HTR-8/SVneo (cell line): Measurements from ENCODE around the gene AIM2.
"Not testable (repeated sequence)": the region's sequence is repeated elsewhere in the genome, so short reads cannot be mapped to it uniquely, and the experiment has no call there.

Experiments used
- DNase-seq: peaks from one replicate; pipeline ENCODE4 v3.0.0; 2011; ENCODE audit warnings: low spot score, mixed read lengths; ENCODE audit not compliant: insufficient read length
- FAIRE-seq: peaks from 2 replicates; lab custom pipeline; 2011; peaks lifted over from hg19 to GRCh38; lab: Jason Lieb, UNC

The AIM2 gene, protein sequence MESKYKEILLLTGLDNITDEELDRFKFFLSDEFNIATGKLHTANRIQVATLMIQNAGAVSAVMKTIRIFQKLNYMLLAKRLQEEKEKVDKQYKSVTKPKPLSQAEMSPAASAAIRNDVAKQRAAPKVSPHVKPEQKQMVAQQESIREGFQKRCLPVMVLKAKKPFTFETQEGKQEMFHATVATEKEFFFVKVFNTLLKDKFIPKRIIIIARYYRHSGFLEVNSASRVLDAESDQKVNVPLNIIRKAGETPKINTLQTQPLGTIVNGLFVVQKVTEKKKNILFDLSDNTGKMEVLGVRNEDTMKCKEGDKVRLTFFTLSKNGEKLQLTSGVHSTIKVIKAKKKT

DNA sequence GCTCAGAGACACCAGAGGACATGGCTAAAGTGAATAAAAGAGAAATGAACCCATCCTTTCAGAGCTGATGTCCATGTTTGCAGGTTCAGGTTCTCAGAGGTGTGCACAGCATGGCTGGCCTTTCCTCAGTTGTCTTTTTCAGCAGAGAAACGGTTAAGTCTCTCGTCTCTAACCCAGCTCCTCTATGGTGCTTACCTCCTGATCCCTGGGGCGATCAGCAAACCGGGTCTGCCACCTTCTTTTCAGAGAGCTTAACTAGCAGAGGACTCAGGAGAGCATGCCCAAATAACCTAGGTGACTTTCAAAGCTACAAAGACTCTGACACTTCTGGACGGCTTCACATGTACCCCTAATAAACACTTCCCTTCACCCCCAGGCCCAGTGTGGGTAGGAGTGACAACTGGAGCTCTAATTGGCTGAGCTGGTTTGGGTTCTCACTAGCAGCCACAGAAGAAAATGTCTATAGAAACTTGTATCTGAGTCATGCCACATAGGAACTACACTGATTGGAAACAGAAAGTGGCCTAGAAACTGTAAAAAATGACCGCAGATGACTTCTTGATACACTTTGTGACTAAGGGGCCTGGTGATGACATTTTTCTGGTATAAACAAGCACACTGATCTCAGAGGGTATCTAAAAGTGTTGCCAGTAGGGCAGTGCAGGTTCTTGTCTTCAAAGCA, at the start of gene AIM2:
Gene AIM2, minus strand, starts transcription at position 329 of the 682 bp plus-strand sequence. CDS start 3,267 bp downstream, outside the sequence.
- FAIRE-seq (no peak), DNase-seq (no peak)

DNA sequence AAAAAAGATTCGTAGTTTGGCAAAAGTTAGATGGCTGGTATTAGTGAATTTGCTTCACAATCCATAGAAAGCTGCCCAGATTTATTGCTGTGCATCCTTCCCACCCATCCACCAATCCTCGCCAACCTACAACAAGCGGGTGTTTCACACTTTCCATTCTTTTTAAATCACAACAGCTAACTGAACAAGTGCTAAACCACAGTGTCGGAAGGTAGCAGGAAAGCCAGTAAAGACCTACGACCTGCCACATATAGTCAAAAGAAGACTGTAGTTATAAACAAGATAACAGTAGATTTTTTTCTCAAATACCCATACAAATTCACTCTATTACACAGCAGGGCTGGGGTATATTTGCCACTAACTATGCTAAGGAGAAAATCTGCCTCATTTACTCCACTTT, 47.0 kb upstream of the AIM2 start:
- FAIRE-seq = no peak
- no peak for DNase-seq

DNA sequence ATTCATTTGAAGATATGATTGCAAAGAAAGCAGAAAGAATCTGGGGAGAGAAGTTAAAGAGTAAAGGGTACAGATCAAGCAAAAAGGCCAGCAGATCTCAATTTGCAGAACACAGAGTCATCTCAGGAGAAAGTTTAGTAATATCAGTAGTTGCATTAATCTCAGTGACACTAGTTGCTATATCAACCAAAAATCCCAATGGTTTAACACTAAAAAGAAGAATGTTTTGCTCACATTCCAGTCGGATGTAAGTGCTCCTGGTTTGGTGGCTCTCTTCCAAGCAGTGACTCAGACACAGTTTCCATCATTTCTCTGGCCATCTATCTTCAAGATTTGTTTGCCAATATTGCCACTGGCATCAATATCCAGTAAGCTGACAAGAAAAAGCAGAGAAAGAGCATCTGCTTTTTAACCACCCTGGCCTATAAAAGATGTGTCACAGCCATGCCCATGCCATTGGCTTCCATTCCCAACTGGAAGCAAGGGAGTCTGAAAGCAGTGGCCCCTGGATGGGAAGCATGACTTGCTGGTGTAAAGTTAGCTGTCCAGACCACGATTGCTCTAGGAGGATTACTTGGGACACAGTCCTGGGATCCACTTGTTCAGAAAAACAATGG, 45.5 kb upstream of the AIM2 start:
- peak; percentile 1 for DNase-seq
- no peak for FAIRE-seq

DNA sequence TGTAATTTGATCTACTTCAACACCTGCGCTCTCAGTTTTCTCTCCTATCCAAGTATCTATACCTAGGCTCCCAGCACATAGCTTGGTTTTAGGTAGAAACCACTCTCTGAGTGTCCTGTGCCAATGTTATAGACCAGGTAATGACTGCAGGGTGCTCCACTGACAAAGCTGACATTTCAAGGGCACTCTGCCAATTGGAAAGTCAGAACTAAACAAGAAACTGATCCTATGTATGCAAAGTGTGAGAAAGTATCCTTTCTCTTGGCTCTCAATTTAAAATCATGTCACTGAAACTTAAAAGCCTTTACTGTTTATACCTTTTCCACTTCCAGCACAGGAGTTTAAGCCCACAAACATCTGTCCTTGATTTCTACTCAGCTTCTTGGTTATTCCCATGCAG, 45.0 kb upstream of the AIM2 start:
- no peak for DNase-seq
- FAIRE-seq = no peak

DNA sequence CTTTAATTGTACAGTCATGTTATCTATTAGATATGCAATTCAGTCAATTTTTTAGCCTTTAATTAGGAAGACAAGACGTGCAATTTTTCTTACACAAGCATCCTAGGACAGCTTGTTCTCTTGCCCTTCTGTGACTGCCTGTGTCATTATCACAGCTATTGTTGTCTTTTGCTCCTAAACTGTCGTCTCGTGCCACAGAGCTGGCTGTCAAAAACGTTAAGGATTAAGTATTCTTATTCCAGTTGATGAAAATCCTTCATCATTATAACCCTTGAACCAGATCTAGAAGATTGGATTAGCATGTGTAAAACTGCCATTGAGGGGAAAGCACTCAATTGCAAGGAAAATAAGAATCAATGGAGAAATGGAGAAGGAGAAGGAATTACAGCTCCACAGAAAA, 43.8 kb upstream of the AIM2 start:
- DNase-seq (no peak), FAIRE-seq (no peak)

DNA sequence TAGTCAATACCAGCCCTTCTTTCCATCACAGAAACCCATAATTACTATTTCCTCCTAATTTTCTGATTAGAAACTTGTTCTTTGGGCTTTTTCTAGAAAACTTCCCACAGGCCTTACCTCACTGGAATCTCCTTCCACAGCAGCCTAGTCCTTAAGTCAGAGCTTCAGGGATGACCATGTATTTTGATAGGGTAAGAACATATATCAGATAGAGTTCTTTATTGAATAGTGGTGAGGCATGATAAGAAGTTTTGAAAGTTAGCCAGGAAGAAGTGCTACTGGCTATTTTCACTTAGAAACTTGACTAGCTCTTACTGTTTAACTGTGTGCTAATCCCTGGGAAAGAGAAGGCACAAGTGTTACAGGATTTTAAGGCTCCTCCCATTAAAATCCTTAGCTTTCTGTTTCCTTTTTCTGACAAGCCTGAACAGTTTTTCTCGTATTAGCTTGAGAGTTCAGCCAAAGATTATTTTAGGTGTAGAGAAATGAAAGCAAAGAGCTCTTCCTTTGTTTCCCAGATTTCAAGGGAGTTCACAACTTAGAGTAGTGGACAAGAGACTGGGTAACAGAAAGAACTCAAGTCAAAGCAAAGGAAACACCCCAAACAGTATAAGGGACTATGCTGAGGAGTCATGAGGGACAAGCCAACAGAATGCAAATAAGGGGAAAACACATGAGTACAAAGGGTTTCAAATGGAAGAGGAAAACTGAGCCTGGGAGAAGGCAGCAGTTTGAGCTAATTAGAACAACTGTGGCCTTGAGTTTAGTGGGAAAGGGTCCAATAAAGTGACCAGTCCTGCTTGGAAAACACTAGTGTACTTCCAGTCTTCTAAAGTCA, 37.2 kb upstream of the AIM2 start:
- DNase-seq (no peak), FAIRE-seq (no peak)

DNA sequence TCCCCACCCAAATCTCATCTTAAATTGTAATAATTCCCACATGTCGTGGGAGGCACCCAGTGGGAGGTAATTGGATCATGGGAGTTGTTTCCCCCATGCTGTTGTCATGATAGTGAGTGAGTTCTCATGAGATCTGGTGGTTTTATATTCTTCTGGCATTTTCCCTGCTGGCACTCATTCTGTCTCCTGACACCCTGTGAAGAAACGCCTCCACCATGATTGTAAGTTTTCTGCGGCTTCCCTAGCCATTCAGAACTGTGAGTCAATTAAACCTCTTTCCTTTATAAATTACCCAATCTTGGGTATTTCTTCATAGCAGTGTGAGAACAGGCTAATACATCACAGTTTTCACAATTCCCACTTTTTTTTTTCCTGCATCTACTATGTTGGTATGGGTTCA, 26.5 kb upstream of the AIM2 start:
- FAIRE-seq, DNase-seq: not testable (repeated sequence)

DNA sequence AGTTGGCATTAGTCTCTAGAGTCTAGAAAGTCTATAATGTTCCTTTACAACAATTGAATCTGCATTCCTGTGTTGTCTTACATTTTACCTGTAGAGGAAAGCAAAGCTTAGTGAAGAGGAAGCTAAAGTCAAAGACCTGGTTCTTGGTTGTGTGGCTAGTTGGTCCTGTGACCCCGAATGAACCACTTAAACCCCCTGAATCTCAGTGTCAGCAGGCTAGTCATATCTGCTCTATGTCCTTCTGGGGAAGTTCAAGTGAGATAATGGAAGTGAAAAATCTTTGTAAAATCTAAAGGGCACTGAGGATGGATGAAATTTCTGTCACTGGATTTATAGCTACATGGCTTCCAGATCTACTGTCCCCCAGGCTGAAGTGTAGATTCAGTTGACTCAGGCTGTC, 24.0 kb upstream of the AIM2 start:
- DNase-seq (no peak), FAIRE-seq (no peak)

DNA sequence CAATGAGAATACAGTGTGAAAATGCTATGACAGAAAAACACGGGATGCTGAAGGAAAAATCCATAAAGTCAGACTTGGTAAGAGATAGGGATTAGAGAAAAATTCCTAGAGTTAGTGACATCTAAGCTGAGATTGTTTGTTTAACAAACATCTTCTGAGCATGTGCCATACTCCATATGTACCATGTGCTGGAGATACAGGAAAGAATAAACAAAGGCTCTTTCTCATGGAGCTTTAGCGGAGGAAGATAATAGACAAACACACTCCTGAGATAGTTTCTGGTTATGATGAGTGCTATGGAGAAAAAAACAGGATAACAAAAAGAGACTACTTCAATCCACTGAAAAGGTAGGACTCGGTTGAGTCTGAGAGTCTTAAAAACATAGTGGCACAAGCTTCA, 22.0 kb upstream of the AIM2 start:
- no peak for DNase-seq
- no peak for FAIRE-seq

DNA sequence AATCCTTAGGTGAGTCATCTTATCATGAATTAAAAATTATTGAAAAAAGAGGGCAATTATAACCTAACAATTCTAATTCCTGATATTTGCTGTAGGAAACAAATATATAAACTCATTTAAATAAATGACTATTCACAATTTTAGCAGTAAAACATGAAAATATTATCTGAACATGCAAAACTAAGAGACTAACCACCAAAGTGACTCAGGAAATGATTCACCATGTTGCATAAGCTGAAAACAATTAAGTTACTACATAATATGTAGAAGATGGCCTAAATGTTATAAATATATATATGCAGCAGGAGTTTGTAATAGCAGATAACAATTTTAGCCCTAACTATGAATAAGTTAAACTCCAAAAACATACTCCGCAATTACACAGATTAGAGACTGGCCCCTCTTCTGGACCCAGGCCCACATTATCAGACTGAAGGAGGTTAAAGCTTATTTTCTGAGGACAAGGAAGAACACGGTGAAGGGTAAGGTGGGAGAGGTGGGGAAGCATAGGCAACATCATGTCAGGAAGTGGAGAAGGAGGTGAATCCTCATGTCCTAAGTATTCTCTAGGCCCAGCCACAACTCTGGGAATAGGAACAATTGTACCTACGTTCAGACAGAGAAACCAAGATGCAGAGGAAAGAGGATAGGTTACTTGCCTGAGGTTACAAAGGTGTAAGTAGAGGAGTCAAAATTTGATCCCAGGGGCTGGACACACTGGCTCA, 15.6 kb upstream of the AIM2 start:
- DNase-seq (no peak), FAIRE-seq (no peak)

DNA sequence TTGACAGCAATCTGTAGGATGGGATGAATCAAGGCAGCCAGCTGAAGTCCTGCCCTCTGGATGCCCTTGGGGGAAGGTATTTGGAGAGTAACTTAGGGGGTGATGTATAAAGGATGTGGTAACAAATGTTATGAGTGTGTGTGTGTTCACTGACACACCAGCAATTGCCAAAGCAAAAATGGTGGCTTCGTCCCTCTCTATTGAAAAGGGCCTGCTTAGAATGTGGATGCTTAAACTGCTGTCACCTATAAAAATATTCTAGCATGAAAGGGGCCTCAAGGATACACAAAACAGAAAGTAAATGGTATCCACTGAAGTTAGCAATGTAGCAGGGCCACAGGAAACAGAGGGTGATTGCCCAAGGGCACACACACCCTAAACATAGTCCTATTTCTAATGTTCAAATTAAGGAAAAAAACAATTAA, 15.1 kb upstream of the AIM2 start:
- no peak for DNase-seq
- no peak for FAIRE-seq

DNA sequence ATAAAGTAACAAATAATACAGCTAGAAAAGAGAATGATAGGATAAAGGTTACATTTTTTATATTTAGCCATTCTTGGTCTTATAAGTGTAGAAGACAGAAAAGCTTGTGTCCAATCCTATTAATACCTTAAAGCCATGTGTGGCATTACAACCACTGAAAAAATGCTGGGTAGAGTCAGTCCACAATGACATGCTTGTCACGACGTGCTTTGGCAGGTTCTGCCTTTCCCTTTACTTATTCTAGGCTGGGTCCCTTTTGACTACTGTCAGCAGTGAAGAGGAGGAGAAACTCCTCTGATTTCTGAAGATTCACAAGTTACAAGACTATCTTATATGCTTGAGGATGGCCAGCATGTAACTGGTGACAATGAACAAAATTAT, 14.6 kb upstream of the AIM2 start:
- no peak for FAIRE-seq
- DNase-seq = no peak

DNA sequence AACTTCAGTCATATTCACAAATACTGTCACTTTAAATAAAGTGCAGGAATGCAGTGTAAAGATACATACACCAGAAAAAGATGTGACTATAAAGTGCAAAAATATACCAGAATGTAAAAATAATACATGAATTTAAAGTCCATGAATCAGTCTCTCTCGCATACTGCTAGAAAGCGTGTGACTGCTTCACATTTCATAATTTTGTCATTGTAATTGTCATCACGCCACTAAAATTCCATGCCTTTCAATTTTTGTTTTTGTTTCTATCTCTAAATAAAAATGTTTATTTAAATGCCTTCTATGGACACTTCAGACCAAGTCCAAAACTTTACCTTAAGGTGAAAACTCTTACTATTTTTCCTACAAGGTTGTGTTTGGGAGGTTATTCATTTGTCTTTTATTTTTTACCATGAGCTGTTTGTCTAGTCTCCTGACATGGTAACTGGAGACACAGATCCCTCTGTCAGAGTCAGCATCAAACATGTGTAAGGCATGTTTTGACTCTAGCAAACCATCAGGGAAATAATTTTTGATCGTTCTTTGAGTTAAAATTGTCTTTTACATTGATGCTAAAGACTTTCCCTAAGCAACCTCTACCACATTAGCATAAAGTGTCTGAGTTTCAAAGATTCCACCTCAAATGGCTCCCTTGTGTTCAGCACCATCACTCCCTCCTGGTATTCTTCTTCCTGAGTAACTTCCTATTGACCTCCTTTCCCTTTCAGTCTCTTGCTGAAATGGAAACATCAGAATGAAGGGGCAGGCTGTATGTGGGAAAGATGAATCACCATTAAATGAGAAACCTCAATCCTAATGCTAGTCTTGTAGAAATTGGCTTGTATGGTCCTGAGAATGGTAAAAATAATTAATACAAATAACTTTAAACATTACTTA, 14.0 kb upstream of the AIM2 start:
- FAIRE-seq = no peak

DNA sequence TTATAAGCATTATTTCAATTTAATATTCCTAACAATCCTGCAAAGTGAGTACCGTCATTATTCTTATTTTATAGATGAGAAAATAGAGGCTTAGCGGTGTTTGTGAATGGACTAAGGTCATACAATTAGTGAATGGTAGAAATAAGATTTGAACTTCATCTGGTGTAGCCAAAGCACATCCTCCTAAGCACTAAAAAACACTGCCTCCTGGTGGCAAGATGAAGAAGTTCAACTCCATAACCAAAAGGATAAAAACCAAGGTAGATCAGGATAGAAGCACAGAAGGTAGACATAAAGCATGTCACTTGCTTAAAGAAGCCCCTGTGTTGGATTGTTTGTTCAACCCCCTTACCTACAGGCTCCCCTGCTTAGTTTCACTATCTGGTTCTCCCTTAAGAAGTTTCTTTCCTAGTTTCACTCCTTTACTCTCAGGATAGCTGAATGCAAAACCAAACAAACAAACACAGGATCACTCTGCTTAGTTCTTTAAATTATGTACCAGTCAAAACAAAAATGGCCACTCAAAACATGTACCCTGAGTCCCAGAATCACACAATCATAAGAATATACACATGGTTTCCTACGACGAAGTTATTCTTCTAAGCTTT, 12.7 kb upstream of the AIM2 start:
- FAIRE-seq (no peak), DNase-seq (no peak)

More for the DNA sequence above, 14.0 kb upstream of the AIM2 start:
- no peak for DNase-seq

DNA sequence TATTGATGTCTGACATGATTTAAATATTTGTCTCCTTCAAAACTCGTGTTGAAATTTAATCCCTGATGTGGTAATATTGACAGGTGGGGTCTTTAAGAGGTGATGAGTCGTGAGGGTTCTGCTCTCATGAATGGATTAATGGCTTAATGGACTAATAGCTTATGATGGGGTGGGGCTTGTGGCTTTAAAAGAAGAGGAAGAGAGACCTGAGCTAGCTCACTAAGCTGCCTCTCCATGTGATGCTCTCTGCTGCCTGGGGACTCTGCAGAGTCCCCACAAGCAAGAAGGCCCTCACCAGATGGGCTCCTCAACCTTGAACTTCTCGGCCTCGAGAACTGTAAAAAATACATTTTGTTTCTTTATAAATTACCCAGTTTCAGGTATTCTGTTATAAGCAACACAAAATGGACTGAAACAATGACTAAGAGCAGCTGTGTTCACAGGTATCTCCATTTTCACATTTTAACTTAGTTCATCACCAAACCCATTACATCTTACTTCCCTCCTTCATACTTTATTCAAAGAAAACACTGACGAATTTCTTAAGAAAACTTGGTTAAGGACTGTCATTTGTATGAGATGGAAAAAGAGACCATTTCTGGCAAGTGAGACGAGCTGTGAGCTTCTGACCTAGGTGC, 12.1 kb upstream of the AIM2 start:
- FAIRE-seq (no peak), DNase-seq (no peak)

DNA sequence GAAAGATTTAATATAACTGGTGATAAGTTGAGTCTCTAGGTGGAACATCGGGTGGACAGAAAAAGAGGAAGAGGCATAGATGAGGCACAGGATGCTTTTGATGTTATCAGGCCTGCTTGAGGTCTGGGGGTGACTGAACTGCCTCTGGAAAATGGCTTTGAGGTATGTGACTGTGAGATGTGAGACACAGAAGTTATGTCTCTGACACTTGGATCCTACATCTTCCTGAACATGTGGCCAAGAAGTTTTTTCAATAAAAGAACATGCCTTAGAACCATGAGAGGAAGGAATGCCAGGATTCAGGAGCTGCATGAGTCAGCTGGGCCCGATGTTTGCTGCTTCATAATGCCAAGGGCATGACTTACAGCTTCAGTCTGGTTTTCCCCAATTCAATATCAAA, 11.5 kb upstream of the AIM2 start:
- FAIRE-seq (no peak), DNase-seq (no peak)

DNA sequence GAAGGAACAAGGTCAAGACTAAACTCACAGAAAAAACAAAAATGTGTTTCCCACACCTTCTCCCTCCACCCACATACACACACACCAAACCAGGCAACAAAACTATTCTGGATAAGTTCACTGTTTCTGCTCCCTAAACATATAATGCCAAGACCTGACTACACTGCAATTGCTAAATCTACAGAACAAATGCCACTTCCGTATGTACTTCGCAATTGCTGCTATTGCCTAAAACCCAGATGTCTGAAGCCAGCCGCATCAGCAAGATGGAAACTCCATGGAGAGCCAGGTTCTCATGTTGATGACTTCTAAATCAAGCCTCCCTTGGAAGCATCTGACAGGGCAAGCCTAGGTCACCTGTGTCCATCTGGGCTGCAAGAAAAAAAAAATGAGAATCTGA, 8.3 kb upstream of the AIM2 start:
- DNase-seq = no peak
- FAIRE-seq = no peak

DNA sequence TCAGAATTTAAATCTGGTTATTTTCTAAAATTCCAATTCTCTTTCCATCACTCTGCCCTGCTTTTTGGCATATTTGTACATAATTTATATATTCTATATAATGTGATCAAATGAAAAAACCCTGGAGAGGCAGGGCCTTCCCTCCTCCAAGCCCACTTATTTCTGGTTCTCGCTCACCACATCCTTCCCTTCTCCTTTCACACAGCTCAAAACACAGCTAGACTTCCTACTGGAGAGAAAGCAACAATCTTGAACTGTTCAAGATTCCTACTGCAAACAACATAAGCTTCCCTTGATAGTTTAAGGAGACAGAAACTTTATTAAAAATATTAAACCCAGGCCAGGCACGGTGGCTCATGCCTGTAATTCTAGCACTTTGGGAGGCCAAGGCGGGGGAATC, 7.6 kb upstream of the AIM2 start:
- DNase-seq (no peak), FAIRE-seq (no peak)
